SK-N-SH treated with all-trans-retinoic acid at 6 μM for 48 hours (cell line): ENCODE measurements around the gene RAD51B.

Experiments
- ATAC-seq: fragments of 200-7000 bp; cut with Tn5 transposase; 3 replicates; pipeline ENCODE4 v1.9.1; 2020; ENCODE audit warnings: mild to moderate bottlenecking, moderate library complexity
- ARNTL ChIP-seq: fragments of 450-650 bp; formaldehyde crosslinking; IDR thresholded peaks from 2 replicates; pipeline ENCODE4 v1.5.0; 2020; ENCODE audit warnings: low read depth, mild to moderate bottlenecking, moderate library complexity, borderline replicate concordance
- BACH2 ChIP-seq: fragments of 250-450 bp; sonication (Bioruptor Pico); IDR thresholded peaks from 2 replicates; pipeline ENCODE4 v1.9.0; 2021; ENCODE audit warnings: mild to moderate bottlenecking, borderline replicate concordance
- ESRRG ChIP-seq: fragments of 250-450 bp; sonication (Bioruptor Pico); IDR thresholded peaks from 2 replicates; pipeline ENCODE4 v1.6.1; 2021; ENCODE audit warnings: mild to moderate bottlenecking
- GLIS3 ChIP-seq: fragments of 250-450 bp; sonication (Bioruptor Pico); IDR thresholded peaks from 2 replicates; pipeline ENCODE4 v1.5.0; 2020; ENCODE audit warnings: mild to moderate bottlenecking, moderate library complexity
- ISL1 ChIP-seq: fragments of 250-450 bp; sonication (Bioruptor Pico); IDR thresholded peaks from 2 replicates; pipeline ENCODE4 v2.1.2; 2022; ENCODE audit warnings: mild to moderate bottlenecking, moderate library complexity
- OSR1 ChIP-seq: fragments of 250-450 bp; sonication (Bioruptor Pico); IDR thresholded peaks from 2 replicates; pipeline ENCODE4 v1.8.0; 2022; ENCODE audit warnings: moderate library complexity, mild to moderate bottlenecking, inconsistent platforms
- POU6F1 ChIP-seq: fragments of 250-450 bp; sonication (Bioruptor Pico); IDR thresholded peaks from 2 replicates; pipeline ENCODE4 v1.8.0; 2021; ENCODE audit warnings: low read depth, mild to moderate bottlenecking, moderate library complexity, borderline replicate concordance
- PPARA ChIP-seq: fragments of 250-450 bp; sonication (Bioruptor Pico); IDR thresholded peaks from 2 replicates; pipeline ENCODE4 v1.5.0; 2020; ENCODE audit warnings: mild to moderate bottlenecking, borderline replicate concordance
- RARB ChIP-seq: fragments of 250-450 bp; sonication (Bioruptor Pico); IDR thresholded peaks from 2 replicates; pipeline ENCODE4 v1.8.0; 2021; ENCODE audit warnings: mild to moderate bottlenecking, moderate library complexity
- SNAI2 ChIP-seq: fragments of 250-450 bp; sonication (Bioruptor Pico); IDR thresholded peaks from 2 replicates; pipeline ENCODE4 v1.5.0; 2020; ENCODE audit warnings: mild to moderate bottlenecking, moderate library complexity
- TCF4 ChIP-seq: fragments of 250-450 bp; sonication (Bioruptor Pico); IDR thresholded peaks from 2 replicates; pipeline ENCODE4 v1.8.0; 2021; ENCODE audit warnings: mild to moderate bottlenecking, moderate library complexity, borderline replicate concordance
- TOX ChIP-seq: fragments of 250-450 bp; sonication (Bioruptor Pico); IDR thresholded peaks from 2 replicates; pipeline ENCODE4 v1.8.0; 2021; ENCODE audit warnings: mild to moderate bottlenecking, moderate library complexity, borderline replicate concordance
- ZC3H10 ChIP-seq: fragments of 250-450 bp; sonication (Bioruptor Pico); IDR thresholded peaks from 2 replicates; pipeline ENCODE4 v1.5.1; 2021; ENCODE audit warnings: mild to moderate bottlenecking, moderate library complexity
- ZFP3 ChIP-seq: fragments of 250-450 bp; sonication (Bioruptor Pico); IDR thresholded peaks from 2 replicates; pipeline ENCODE4 v1.5.0; 2020; ENCODE audit warnings: mild to moderate bottlenecking, moderate library complexity
- ZFP30 ChIP-seq: fragments of 450-650 bp; formaldehyde crosslinking; IDR thresholded peaks from 2 replicates; pipeline ENCODE4 v1.5.0; 2022; ENCODE audit warnings: mild to moderate bottlenecking, moderate library complexity
- ZNF565 ChIP-seq: fragments of 450-650 bp; formaldehyde crosslinking; conservative IDR thresholded peaks from 2 replicates; pipeline ENCODE4 v1.5.0; 2020; ENCODE audit warnings: low read depth, mild to moderate bottlenecking, moderate library complexity
- ZNF70 ChIP-seq: fragments of 450-650 bp; formaldehyde crosslinking; IDR thresholded peaks from 2 replicates; pipeline ENCODE4 v1.5.0; 2020; ENCODE audit warnings: mild to moderate bottlenecking, moderate library complexity
- ZNF8 ChIP-seq: fragments of 450-650 bp; formaldehyde crosslinking; IDR thresholded peaks from 2 replicates; pipeline ENCODE4 v1.5.0; 2020; ENCODE audit warnings: mild to moderate bottlenecking, moderate library complexity
- TF ChIP-seq, protein P1 (sequence below): fragments of 250-450 bp; sonication (Bioruptor Pico); IDR thresholded peaks from 2 replicates; pipeline ENCODE4 v1.5.0; 2020; ENCODE audit warnings: mild to moderate bottlenecking, moderate library complexity
- TF ChIP-seq, protein P2 (sequence below): fragments of 250-450 bp; sonication (Bioruptor Pico); IDR thresholded peaks from 2 replicates; pipeline ENCODE4 v1.5.1; 2020; ENCODE audit warnings: low read depth, mild to moderate bottlenecking, moderate library complexity
- TF ChIP-seq, protein P3 (sequence below): fragments of 250-450 bp; sonication (Bioruptor Pico); IDR thresholded peaks from 2 replicates; pipeline ENCODE4 v1.5.1; 2021; ENCODE audit warnings: mild to moderate bottlenecking, moderate library complexity
- TF ChIP-seq, protein P4 (sequence below): fragments of 250-450 bp; sonication (Bioruptor Pico); IDR thresholded peaks from 2 replicates; pipeline ENCODE4 v1.8.0; 2020; ENCODE audit warnings: mild to moderate bottlenecking, moderate library complexity, borderline replicate concordance

The RAD51B gene

GRCh38 chr14:68124979-68125731, 305.6 kb downstream of the RAD51B start:
- no peak for TF ChIP-seq ZNF565
- 0 out of 2 replicates have a peak, but pooled peaks have one; percentile 30 for TF ChIP-seq ZC3H10 (CRISPR knock-in tag)
- TF ChIP-seq, all 23 proteins: peak for 1
- peak; percentile 92 for ATAC-seq

GRCh38 chr14:68127166-68127565, 307.6 kb downstream of the RAD51B start:
- ATAC-seq = no peak
- no peak for TF ChIP-seq TCF4 (CRISPR knock-in tag)
- TF ChIP-seq ARNTL (CRISPR knock-in tag) = no peak
- TF ChIP-seq ISL1 (CRISPR knock-in tag) = no peak
- no peak for TF ChIP-seq ZNF70 (CRISPR knock-in tag)
- TF ChIP-seq ZFP30 (CRISPR knock-in tag) = no peak
- no peak for TF ChIP-seq POU6F1
- no peak for TF ChIP-seq ZFP3 (CRISPR knock-in tag)
- TF ChIP-seq PPARA (CRISPR knock-in tag) = no peak
- no peak for TF ChIP-seq BACH2
- TF ChIP-seq, protein P1, sequence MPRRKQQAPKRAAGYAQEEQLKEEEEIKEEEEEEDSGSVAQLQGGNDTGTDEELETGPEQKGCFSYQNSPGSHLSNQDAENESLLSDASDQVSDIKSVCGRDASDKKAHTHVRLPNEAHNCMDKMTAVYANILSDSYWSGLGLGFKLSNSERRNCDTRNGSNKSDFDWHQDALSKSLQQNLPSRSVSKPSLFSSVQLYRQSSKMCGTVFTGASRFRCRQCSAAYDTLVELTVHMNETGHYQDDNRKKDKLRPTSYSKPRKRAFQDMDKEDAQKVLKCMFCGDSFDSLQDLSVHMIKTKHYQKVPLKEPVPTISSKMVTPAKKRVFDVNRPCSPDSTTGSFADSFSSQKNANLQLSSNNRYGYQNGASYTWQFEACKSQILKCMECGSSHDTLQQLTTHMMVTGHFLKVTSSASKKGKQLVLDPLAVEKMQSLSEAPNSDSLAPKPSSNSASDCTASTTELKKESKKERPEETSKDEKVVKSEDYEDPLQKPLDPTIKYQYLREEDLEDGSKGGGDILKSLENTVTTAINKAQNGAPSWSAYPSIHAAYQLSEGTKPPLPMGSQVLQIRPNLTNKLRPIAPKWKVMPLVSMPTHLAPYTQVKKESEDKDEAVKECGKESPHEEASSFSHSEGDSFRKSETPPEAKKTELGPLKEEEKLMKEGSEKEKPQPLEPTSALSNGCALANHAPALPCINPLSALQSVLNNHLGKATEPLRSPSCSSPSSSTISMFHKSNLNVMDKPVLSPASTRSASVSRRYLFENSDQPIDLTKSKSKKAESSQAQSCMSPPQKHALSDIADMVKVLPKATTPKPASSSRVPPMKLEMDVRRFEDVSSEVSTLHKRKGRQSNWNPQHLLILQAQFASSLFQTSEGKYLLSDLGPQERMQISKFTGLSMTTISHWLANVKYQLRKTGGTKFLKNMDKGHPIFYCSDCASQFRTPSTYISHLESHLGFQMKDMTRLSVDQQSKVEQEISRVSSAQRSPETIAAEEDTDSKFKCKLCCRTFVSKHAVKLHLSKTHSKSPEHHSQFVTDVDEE (CRISPR knock-in tag) = no peak
- TF ChIP-seq TOX = no peak
- TF ChIP-seq, protein P2, sequence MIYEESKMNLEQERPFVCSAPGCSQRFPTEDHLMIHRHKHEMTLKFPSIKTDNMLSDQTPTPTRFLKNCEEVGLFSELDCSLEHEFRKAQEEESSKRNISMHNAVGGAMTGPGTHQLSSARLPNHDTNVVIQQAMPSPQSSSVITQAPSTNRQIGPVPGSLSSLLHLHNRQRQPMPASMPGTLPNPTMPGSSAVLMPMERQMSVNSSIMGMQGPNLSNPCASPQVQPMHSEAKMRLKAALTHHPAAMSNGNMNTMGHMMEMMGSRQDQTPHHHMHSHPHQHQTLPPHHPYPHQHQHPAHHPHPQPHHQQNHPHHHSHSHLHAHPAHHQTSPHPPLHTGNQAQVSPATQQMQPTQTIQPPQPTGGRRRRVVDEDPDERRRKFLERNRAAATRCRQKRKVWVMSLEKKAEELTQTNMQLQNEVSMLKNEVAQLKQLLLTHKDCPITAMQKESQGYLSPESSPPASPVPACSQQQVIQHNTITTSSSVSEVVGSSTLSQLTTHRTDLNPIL (CRISPR knock-in tag) = no peak
- no peak for TF ChIP-seq OSR1 (CRISPR knock-in tag)
- no peak for TF ChIP-seq ZNF8 (CRISPR knock-in tag)
- no peak for TF ChIP-seq GLIS3 (CRISPR knock-in tag)
- TF ChIP-seq ESRRG (CRISPR knock-in tag) = no peak
- TF ChIP-seq, protein P3, sequence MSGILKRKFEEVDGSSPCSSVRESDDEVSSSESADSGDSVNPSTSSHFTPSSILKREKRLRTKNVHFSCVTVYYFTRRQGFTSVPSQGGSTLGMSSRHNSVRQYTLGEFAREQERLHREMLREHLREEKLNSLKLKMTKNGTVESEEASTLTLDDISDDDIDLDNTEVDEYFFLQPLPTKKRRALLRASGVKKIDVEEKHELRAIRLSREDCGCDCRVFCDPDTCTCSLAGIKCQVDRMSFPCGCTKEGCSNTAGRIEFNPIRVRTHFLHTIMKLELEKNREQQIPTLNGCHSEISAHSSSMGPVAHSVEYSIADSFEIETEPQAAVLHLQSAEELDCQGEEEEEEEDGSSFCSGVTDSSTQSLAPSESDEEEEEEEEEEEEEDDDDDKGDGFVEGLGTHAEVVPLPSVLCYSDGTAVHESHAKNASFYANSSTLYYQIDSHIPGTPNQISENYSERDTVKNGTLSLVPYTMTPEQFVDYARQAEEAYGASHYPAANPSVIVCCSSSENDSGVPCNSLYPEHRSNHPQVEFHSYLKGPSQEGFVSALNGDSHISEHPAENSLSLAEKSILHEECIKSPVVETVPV (CRISPR knock-in tag) = no peak
- TF ChIP-seq RARB = no peak
- no peak for TF ChIP-seq SNAI2 (CRISPR knock-in tag)

- no peak for ATAC-seq
- TF ChIP-seq PPARA (CRISPR knock-in tag) (no peak), ZC3H10 (CRISPR knock-in tag) (no peak), RARB (no peak), ZFP30 (CRISPR knock-in tag) (no peak), ZNF565 (no peak), ZFP3 (CRISPR knock-in tag) (no peak)
- TF ChIP-seq, protein P4, sequence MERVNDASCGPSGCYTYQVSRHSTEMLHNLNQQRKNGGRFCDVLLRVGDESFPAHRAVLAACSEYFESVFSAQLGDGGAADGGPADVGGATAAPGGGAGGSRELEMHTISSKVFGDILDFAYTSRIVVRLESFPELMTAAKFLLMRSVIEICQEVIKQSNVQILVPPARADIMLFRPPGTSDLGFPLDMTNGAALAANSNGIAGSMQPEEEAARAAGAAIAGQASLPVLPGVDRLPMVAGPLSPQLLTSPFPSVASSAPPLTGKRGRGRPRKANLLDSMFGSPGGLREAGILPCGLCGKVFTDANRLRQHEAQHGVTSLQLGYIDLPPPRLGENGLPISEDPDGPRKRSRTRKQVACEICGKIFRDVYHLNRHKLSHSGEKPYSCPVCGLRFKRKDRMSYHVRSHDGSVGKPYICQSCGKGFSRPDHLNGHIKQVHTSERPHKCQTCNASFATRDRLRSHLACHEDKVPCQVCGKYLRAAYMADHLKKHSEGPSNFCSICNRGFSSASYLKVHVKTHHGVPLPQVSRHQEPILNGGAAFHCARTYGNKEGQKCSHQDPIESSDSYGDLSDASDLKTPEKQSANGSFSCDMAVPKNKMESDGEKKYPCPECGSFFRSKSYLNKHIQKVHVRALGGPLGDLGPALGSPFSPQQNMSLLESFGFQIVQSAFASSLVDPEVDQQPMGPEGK (CRISPR knock-in tag) = no peak
- TF ChIP-seq, all 23 proteins: peak for 0
These were observed 312.3 kb downstream of the RAD51B start for GRCh38 chr14:68131907-68132306.
